Activated CD8-positive, alpha-beta memory T cell treated with anti-CD3 and anti-CD28 coated beads for 1 hour (primary cell): ENCODE data around the gene LPXN.

Source experiments
- DNase-seq, 2 donors: peaks; one replicate each; pipeline ENCODE4 v3.0.0-alpha.2; 2020; ENCODE audit warnings: low read depth in 1 of 2; ENCODE audit errors: extremely low read depth in 1 of 2

Gene LPXN

DNA sequence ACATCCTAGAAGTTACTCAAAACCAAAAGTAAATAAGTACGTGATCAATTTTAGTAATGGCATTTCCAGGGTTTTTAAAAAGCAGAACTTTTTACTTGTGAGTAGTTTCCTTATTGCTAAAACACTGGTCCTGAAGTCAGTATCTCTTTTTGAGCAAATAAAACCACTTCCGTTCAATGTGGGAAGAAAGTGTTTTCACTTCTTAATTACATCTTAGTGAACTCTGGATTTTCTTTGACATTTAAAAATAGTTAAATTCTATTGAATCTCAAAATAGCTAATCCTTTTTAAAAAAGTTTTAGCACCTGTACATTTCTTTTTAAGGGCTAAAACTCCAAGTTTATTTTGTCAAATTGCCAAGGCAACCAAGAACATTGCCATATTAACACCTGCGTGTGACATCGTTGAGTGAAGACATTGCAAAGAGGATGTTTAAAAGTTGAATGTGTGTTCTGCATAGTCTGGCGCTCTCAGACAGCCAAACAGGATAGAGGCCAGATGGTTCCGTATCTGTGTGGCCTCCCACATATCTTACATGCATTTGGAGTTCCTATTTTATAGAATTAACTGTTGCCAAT, 50.5 kb downstream of the LPXN start:
- no peak for DNase-seq

GRCh38 chr11:58524232-58525036, 51.2 kb downstream of the LPXN start:
- DNase-seq = peak; percentile 9 to 19

GRCh38 chr11:58513747-58514367, 61.8 kb downstream of the LPXN start:
- no peak for DNase-seq

- DNase-seq = no peak
Observed at GRCh38 chr11:58511636-58512035, 64.0 kb downstream of the LPXN start.

- no peak for DNase-seq
Observed at GRCh38 chr11:58509748-58510147, 65.9 kb downstream of the LPXN start.

GRCh38 chr11:58508814-58509213, 66.8 kb downstream of the LPXN start:
- DNase-seq = no peak

DNA sequence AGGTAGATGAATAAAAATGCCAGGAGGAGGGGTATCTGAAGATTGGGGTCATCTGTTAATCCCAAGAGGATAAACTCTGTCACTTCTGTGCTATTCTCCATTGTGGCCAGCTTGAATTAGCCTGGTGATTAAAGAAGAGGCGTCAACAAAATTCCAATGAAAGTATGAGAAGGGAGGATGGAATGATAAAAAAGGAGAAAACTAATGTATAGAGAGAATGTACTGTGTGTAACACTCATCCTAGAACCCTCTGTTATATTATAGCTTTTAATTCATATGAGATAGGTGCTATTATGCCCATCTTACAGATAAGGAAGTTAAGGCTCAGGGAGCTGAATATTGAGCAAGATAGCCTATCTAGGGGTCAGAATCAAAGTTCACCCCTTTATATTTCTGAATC, 67.7 kb downstream of the LPXN start, which contains the start of gene OR5B21:
Gene OR5B21, minus strand, starts transcription at position 101 of the 400 bp plus-strand sequence. Its CDS starts 0 bp downstream, at position 101.
- no peak for DNase-seq

- no peak for DNase-seq
Observed at GRCh38 chr11:58507355-58507754, 68.3 kb downstream of the LPXN start.

DNA sequence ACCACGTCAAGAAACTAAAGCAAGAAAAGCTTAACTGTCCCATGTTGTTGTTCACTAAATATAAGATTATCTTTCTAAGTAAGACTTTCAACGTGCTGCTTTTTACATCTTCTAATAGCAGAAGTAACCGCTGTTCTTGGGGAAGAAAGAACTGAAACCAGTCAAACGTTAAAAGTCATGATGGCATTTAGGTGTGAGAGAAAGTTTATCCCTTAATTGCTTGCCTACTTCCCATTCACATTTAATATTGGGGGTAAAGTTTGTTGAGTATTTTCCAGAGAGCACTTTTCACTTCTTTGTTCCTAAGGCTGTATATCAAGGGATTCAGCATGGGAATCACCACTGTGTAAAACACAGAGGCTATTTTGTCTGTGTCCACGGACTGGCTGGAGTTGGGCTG, 68.7 kb downstream of the LPXN start:
- DNase-seq = no peak

- DNase-seq = no peak
Observed at GRCh38 chr11:58505849-58506248, 69.8 kb downstream of the LPXN start.

- no peak for DNase-seq
Observed at GRCh38 chr11:58504232-58504631, 71.4 kb downstream of the LPXN start.

DNA sequence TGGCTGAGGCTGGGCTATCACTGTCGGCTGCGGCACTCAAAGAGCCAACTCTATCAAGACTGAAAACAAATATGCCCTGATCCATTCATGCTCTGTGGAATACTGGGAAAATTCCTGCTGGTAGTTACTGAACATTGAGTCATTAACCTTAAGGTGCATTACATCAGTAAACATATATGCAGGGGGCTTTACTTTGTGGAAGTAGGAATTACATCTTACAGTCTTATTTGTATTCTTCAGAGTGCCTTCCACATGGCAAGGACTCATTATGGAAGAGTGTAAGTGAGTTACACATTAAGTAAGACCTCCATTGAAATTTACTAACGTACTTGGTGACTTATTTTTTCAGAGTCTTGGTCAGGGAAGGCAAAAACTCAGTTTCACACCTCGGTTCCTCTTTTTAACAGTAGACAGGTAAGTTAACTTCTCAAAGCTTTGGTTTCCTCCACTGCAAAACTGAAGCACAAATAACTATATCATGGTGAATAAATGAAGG, 72.2 kb downstream of the LPXN start:
- no peak for DNase-seq

DNA sequence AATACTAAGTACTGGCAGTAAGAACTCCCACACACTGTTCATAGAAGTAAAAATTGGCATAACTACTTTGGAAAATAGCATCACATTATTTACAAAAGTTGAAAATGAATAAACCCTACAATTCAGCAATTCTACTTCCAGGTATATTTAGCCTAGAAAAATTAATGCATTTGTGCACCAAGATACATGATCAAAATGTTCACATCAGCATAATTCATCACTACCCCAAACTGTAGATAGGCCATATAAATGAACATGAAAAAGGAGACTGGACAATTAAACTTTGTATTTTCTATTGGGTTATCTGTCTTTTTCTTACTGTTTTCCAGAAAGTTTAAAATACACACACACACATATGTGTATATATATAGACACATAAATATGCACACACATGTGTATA, 73.7 kb downstream of the LPXN start:
- no peak for DNase-seq

DNA sequence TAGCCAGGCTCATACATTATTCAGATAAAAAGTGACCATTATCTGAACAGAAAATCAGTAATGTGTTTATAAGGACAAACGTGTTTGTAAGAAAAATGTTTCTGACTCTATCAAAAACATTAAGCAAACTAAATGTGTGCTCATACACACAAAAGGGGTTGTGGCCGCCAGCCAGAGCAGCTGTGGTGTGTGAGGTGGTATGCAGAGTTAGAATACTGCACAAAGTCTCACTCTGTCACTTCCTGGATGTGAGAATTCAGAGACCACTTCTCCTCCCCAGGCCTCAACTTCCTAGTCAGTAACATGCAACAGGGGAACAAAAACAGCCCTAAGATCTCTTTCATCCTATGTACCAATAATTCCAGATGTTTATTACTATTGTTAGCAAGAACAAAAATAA, 77.2 kb downstream of the LPXN start:
- DNase-seq = peak in 1 of 2 donors; percentile 5

DNA sequence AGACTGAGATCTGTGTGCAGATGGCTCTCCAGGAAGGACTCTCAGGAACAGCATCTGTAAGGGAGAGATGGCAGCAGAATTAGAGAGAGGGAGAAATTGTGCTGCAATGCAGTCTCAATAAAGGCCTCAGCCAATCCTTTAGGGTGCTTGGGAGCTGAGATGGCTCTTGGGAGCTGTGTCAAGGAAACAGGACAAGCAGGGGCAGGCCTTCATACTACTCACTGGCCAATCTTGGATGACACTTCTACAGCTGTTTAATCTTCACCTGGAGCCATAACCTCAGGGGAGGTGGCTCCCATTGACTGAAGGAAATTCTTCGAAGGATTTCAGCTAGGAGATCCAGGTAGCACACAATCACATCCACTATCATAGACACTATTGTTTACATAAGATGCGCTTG, 77.7 kb downstream of the LPXN start:
- DNase-seq = no peak

DNA sequence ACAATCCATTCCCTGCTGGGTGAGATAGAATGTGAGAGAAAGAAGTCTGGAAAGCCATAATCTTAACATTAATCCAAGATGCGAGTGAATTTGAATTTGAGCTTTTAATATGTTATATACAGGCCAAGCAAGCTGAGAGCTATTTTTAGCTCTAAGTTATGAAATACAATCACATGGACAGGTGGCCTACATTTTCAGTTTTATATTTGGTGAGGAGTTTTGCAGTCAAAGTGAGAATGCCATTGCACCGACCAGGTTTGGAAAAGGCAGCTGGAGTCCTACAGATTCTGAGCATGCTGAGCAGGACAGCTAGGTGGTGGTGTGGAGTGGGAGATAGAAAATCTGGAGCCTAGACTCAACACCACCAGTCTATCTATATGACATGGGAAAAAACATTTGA, 79.8 kb downstream of the LPXN start:
- no peak for DNase-seq

- DNase-seq = no peak
Observed at GRCh38 chr11:58494101-58494500, 81.6 kb downstream of the LPXN start.

DNA sequence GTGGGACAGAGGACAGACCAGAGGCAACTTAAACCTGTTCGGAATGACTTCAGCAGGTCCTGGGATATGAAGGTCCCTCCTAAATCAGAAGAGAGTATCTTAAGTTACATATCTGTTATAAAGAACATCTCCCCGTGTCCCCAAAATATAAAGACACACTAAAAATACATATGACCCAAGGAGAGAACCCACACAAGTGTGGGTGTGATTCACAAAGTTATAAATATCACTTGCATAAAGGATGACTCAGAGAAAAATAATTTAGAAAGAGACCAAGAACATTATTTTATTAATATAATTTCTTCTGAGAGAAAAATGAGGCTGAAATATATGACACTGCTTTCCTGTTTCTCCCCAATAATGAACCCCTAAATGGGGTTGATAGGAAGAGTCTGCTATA, 82.0 kb downstream of the LPXN start:
- DNase-seq = no peak

GRCh38 chr11:58490827-58491226, 84.8 kb downstream of the LPXN start:
- no peak for DNase-seq

DNA sequence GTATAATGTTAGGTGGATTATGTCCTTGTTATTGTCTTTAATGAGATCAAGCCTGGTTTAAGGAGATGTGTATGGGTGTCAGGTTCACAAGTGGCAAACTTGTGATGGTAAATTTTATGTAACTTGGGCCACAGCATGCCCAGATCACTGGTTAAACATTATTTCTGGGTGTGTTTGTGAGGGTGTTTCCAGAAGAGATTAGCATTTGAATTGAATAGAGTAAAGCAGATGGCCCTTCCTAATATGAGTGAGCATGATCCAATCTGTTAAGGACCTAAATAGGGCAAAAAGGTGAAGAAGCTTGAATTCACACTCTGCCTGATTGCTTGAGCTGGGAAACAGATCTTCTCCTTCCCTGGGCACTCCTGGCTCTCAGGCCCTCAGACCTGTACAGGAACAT, 88.5 kb downstream of the LPXN start:
- DNase-seq = no peak

DNA sequence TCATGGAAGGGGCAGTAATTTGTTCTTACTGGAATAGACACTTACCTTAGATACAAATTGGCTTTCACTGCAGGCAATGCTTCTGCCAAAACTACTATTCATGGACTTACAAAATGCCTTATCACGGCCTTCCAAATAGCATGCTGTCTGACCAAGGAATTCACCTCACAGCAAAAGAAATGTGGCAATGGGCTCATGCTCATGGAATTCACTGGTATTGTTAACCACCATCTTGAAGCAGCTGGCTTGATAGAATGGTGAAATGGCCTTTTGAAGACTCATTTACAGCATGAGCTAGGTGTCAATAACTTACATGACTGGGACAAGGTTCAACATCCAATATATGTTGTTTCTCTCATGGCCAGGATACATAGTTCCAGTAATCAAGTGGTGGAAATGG, 89.7 kb downstream of the LPXN start:
- DNase-seq = no peak
